Erythroblast (primary cell): ENCODE results near the gene ZMYM1.
"Not testable (repeated sequence)": the region's sequence is repeated elsewhere in the genome, so short reads cannot be mapped to it uniquely, and the experiment has no call there.

Experiments
- DNase-seq, 2 experiments: peaks; one replicate each; lab custom pipeline; 2025; lab: John Stamatoyannopoulos, UW
- GATA1 ChIP-seq: IDR thresholded peaks from 2 replicates; pipeline ENCODE4 v1.6.1; 2011; ENCODE audit warnings: low read depth, mild to moderate bottlenecking, control low read depth, low read length, moderate library complexity
- POLR2A ChIP-seq: IDR thresholded peaks from 2 replicates; pipeline ENCODE4 v1.6.1; 2011; ENCODE audit warnings: mild to moderate bottlenecking, low read length

Gene ZMYM1

DNA sequence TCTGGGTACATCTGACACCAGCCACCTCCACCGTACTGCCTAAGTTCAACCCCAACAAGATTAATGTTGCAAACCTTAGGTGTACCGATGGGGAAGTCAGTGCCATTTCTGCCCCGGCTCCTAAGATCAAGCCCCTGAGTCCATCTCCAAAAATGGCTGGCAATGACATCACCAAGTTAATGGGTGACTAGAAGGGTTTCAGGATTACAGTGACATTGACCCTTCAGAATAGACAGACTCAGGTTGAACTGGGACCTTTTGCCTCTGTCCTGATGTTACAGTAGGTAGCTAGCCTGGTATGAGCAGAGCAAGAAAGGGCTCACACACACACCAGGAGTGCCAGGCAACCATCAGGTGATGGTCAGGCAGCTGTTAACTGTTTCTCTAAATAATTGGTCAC, 25.8 kb upstream of the ZMYM1 start:
- DNase-seq, result no peak
- TF ChIP-seq GATA1 (no peak), POLR2A (no peak)

DNA sequence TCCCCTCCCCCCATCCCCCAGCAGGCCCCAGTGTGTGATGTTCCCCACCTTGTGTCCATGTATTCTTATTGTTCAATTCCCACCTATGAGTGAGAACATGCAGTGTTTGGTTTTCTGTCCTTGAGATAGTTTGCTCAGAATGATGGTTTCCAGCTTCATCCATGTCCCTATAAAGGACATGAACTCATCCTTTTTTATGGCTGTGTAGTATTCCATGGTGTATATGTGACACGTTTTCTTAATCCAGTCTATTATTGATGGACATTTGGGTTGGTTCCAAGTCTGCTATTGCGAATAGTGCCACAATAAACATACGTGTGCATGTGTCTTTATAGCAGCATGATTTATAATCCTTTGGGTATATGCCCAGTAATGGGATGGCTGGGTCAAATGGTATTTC, 24.9 kb upstream of the ZMYM1 start:
- DNase-seq, result not testable (repeated sequence)

- DNase-seq, result not testable (repeated sequence)
Measured at GRCh38 chr1:35058321-35058720, 20.9 kb upstream of the ZMYM1 start.

- TF ChIP-seq GATA1, result no peak
- no peak for TF ChIP-seq POLR2A
- DNase-seq, result peak in 1 of 2 experiments; percentile 8
Measured at GRCh38 chr1:35058988-35059387, 20.2 kb upstream of the ZMYM1 start.

DNA sequence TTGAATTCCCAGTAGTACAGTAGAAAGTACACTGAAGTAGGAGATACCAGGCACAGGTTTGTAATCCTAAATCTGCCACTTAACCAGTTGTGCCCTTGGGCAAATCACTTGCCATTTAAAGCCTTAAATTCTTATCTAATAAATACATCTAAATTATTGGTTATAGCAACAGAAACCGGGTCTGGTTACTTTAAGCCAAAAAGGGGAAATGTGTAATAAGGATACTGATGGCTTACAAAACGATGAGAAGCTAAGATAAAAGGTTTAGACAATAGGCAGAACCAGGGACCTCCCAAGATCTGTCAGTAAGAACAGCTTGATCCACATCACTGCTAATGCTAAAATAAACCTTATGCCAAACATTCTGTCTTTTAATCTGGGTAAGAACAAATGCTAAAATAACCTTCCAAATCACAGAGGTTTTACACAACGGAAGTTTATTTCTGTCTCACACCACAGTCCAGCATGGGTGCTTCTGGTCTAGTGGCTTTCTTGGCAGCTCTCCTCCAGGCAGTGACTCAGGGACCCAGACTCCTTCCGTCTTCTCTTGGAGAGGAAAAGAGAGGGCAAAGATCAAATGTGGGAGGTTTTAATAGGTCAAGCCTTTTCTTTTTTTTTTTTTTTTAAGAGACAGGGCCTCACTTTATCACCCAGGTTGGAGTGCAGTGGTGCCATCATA, 16.5 kb upstream of the ZMYM1 start:
- no peak for DNase-seq

DNA sequence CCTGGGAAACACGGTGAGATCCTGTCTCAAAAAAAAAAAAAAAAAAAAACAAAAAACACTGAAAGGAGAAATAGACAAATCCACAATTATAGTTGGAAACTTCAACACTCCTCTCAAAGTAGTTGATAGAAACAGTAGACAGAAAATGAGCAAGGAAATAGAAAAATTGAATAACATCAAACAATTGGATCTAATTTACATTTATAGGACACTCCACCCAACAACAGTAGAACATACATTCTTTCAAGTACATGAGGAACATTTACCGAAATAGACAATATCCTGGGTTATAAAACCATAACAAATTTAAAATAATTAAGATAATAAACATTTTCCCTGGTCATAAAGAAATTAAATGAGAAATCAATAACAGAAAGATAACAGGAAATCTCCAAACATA, 14.9 kb upstream of the ZMYM1 start:
- no peak for TF ChIP-seq POLR2A
- TF ChIP-seq GATA1, result no peak
- no peak for DNase-seq

More for the DNA sequence above, 16.5 kb upstream of the ZMYM1 start:
- TF ChIP-seq GATA1, result no peak
- no peak for TF ChIP-seq POLR2A

GRCh38 chr1:35069746-35070145, 9.4 kb upstream of the ZMYM1 start:
- DNase-seq, result no peak
- no peak for TF ChIP-seq POLR2A
- no peak for TF ChIP-seq GATA1

- DNase-seq, result no peak
- TF ChIP-seq GATA1 (no peak), POLR2A (no peak)
Measured at GRCh38 chr1:35073265-35073811, 5.8 kb upstream of the ZMYM1 start.

DNA sequence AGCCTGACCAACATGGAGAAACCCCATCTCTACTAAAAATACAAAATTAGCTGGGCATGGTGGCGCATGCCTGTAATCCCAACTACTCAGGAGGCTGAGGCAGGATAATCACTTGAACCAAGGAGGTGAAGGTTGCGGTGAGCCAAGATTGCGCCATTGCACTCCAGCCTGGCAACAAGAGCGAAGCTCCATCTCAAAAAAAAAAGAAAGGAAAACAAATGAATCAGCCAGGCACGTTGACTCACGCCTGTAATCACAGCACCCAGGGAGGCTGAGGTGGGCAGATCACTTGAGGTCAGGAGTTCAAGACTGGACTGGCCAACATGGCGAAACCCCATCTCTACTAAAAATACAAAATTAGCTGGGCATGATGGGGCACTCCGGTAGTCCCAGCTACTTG, 2.8 kb upstream of the ZMYM1 start:
- not testable (repeated sequence) for DNase-seq

- no peak for DNase-seq
Measured at GRCh38 chr1:35080171-35080854, 1.1 kb downstream of the ZMYM1 start.

DNA sequence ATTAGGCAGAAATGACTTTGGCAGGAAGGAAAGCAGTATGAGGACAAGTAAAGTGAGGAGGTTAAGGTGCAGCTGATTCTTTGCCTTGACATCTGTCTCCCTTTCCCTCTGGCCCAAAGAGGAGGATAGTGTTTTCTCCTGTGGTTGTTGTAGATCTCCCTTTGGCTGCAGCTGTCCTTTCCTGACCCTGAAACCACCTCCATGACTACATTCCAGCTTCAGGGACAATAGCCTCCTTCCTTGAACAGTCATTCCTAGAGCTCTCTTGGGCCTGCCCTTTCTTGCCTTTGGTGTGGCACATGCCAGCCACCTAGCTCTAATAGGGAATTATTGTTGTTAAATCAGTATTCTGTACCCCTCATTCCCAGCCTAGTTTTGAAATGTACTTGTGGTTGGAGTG, 6.2 kb downstream of the ZMYM1 start:
- no peak for DNase-seq
- TF ChIP-seq GATA1, result no peak
- TF ChIP-seq POLR2A, result no peak

More at GRCh38 chr1:35080171-35080854, 1.1 kb downstream of the ZMYM1 start:
- TF ChIP-seq POLR2A (no peak), GATA1 (no peak)

DNA sequence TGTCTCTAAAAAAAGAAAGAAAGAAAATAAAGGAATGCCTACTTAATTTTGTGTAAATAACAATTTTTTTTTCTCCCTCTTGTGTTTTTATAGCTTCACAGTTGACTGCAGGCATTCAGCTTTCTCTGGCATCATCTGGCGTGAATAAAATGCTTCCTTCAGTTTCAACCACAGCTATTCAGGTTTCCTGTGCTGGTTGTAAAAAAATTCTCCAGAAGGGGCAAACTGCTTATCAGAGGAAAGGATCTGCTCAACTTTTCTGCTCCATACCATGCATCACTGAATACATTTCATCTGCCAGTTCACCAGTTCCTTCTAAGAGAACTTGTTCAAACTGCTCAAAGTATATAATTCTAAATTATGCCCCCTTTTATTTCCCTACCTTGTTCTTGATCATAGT, 18.0 kb downstream of the ZMYM1 start:
- DNase-seq, result no peak
- TF ChIP-seq POLR2A, result no peak
- TF ChIP-seq GATA1, result no peak

DNA sequence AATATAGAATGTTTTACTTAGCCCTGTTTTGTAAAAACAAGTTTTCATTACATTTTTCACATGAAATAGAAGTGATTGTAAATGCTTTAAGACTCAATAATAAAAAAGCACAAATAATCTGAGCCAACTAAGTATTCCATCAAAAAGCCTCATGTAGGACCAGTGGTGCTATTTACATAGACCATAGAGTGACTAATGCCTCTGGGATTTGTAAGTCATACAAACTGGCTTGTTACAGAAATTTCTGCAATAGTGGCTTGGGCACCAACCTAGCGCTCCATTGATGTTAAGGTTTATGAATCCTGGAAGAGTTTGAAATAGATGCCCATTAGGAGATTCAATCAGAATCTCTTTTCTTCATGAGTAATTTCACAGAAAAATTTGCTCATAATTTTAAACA, 31.9 kb downstream of the ZMYM1 start:
- DNase-seq, result no peak
- TF ChIP-seq POLR2A, result no peak

GRCh38 chr1:35112668-35113067, 33.5 kb downstream of the ZMYM1 start:
- TF ChIP-seq POLR2A (no peak), GATA1 (no peak)
- no peak for DNase-seq

DNA sequence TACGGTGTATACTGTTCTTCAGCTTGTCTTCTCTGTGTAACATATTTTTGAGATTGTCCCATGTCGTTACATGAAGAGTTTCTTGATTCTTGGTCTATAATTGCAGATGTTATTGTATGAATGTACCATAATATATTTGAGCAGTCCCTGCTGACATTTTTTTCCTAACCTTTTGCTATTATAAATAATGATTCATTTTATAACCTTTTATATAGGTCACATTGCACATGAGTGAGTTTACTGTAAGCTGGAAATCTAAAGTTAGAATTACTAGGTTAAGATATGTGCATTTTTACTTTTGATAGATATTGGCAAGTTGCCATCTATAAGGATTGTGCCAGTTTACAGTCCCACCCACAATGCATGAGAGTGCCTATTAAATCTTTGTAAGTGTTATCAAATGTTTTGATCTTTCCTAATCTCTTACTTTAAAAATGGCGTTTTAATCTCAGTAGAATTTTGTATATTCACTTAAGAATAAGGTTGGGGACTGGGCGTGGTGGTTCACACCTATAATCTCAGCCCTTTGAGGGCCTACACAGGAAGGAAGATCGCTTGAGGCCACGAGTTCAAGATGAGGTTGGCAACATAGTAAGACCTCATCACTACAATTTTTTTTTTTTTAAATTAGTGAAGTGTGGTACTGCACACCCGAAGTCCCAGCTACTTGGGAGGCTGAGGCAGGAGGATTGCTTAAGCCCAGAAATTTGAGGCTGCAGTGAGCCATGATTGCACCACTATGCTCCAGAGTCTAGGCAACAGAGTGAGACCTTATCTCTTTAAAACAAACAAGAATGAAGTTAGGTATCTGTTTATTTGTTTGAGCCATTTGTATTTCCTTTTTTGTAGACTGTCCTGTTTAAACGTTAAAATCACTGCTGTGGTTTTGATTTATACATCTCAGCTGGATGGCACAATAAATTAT, 36.5 kb downstream of the ZMYM1 start:
- no peak for DNase-seq
- TF ChIP-seq GATA1, result no peak
- TF ChIP-seq POLR2A, result no peak
